ENCODE measurements around the gene RPL7A. TPM values are rescaled to one million over a fixed set of nuclear protein-coding genes. Genes with fewer than 3 reads are reported as not detected.

The RPL7A gene
- total and polyA plus RNA-seq, 2 of the 13 experiments (the other 11 are each of a cell fraction or from before 2014, with no cell fraction given) = 2,401 to 2,938 TPM

GRCh38 chr9:133351908-133352634 is 4.1 kb downstream of the RPL7A start (continued):
- TF ChIP-seq KAT7 (CRISPR knock-in tag; IDR thresholded peaks at IDR 0.05; ENCODE audit: borderline replicate concordance) = no peak
- no peak for TF ChIP-seq ZNF451 (CRISPR knock-in tag; IDR thresholded peaks at IDR 0.05)
- no peak for TF ChIP-seq ZMAT5 (CRISPR knock-in tag; IDR thresholded peaks at IDR 0.05; ENCODE audit: borderline replicate concordance, low read depth)
- no peak for TF ChIP-seq ZNF431 (CRISPR knock-in tag; IDR thresholded peaks at IDR 0.05; ENCODE audit: borderline replicate concordance, low read depth)
- TF ChIP-seq ZC3H4 (CRISPR knock-in tag; IDR thresholded peaks at IDR 0.05; ENCODE audit: borderline replicate concordance) = no peak
- TF ChIP-seq ZNF800 (CRISPR knock-in tag; IDR thresholded peaks at IDR 0.05) = no peak
- TF ChIP-seq SP1 (IDR thresholded peaks at IDR 0.05) = no peak
- no peak for TF ChIP-seq SP1 (CRISPR knock-in tag; IDR thresholded peaks at IDR 0.05)
- no peak for TF ChIP-seq ZNF543 (CRISPR knock-in tag; IDR thresholded peaks at IDR 0.05)
- TF ChIP-seq TRIM24 (CRISPR knock-in tag; IDR thresholded peaks at IDR 0.05) = no peak
- no peak for TF ChIP-seq ZNF234 (CRISPR knock-in tag; conservative IDR thresholded peaks at IDR 0.05)
- no peak for TF ChIP-seq HMGA1 (CRISPR knock-in tag; conservative IDR thresholded peaks at IDR 0.05)
- TF ChIP-seq, protein P1, sequence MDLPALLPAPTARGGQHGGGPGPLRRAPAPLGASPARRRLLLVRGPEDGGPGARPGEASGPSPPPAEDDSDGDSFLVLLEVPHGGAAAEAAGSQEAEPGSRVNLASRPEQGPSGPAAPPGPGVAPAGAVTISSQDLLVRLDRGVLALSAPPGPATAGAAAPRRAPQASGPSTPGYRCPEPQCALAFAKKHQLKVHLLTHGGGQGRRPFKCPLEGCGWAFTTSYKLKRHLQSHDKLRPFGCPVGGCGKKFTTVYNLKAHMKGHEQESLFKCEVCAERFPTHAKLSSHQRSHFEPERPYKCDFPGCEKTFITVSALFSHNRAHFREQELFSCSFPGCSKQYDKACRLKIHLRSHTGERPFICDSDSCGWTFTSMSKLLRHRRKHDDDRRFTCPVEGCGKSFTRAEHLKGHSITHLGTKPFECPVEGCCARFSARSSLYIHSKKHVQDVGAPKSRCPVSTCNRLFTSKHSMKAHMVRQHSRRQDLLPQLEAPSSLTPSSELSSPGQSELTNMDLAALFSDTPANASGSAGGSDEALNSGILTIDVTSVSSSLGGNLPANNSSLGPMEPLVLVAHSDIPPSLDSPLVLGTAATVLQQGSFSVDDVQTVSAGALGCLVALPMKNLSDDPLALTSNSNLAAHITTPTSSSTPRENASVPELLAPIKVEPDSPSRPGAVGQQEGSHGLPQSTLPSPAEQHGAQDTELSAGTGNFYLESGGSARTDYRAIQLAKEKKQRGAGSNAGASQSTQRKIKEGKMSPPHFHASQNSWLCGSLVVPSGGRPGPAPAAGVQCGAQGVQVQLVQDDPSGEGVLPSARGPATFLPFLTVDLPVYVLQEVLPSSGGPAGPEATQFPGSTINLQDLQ (CRISPR knock-in tag; IDR thresholded peaks at IDR 0.05) = no peak
- TF ChIP-seq REPIN1 (CRISPR knock-in tag; IDR thresholded peaks at IDR 0.05; ENCODE audit: borderline replicate concordance, low read depth) = no peak; the same call in 1 of the 2 replicates
- TF ChIP-seq, protein P2, sequence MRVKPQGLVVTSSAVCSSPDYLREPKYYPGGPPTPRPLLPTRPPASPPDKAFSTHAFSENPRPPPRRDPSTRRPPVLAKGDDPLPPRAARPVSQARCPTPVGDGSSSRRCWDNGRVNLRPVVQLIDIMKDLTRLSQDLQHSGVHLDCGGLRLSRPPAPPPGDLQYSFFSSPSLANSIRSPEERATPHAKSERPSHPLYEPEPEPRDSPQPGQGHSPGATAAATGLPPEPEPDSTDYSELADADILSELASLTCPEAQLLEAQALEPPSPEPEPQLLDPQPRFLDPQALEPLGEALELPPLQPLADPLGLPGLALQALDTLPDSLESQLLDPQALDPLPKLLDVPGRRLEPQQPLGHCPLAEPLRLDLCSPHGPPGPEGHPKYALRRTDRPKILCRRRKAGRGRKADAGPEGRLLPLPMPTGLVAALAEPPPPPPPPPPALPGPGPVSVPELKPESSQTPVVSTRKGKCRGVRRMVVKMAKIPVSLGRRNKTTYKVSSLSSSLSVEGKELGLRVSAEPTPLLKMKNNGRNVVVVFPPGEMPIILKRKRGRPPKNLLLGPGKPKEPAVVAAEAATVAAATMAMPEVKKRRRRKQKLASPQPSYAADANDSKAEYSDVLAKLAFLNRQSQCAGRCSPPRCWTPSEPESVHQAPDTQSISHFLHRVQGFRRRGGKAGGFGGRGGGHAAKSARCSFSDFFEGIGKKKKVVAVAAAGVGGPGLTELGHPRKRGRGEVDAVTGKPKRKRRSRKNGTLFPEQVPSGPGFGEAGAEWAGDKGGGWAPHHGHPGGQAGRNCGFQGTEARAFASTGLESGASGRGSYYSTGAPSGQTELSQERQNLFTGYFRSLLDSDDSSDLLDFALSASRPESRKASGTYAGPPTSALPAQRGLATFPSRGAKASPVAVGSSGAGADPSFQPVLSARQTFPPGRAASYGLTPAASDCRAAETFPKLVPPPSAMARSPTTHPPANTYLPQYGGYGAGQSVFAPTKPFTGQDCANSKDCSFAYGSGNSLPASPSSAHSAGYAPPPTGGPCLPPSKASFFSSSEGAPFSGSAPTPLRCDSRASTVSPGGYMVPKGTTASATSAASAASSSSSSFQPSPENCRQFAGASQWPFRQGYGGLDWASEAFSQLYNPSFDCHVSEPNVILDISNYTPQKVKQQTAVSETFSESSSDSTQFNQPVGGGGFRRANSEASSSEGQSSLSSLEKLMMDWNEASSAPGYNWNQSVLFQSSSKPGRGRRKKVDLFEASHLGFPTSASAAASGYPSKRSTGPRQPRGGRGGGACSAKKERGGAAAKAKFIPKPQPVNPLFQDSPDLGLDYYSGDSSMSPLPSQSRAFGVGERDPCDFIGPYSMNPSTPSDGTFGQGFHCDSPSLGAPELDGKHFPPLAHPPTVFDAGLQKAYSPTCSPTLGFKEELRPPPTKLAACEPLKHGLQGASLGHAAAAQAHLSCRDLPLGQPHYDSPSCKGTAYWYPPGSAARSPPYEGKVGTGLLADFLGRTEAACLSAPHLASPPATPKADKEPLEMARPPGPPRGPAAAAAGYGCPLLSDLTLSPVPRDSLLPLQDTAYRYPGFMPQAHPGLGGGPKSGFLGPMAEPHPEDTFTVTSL (CRISPR knock-in tag; IDR thresholded peaks at IDR 0.05; ENCODE audit: borderline replicate concordance) = no peak
- no peak for TF ChIP-seq ATF7 (IDR thresholded peaks at IDR 0.05)
- TF ChIP-seq ATF7 (CRISPR knock-in tag; IDR thresholded peaks at IDR 0.05) = no peak

Data from HepG2 (cell line).